NCI-H187 (cell line): Measurements from ENCODE around the gene CLIC2.

Source experiments
- DNase-seq, 2 experiments: peaks; one replicate each; lab custom pipeline; 2025; lab: John Stamatoyannopoulos, UW

CLIC2 gene

DNA sequence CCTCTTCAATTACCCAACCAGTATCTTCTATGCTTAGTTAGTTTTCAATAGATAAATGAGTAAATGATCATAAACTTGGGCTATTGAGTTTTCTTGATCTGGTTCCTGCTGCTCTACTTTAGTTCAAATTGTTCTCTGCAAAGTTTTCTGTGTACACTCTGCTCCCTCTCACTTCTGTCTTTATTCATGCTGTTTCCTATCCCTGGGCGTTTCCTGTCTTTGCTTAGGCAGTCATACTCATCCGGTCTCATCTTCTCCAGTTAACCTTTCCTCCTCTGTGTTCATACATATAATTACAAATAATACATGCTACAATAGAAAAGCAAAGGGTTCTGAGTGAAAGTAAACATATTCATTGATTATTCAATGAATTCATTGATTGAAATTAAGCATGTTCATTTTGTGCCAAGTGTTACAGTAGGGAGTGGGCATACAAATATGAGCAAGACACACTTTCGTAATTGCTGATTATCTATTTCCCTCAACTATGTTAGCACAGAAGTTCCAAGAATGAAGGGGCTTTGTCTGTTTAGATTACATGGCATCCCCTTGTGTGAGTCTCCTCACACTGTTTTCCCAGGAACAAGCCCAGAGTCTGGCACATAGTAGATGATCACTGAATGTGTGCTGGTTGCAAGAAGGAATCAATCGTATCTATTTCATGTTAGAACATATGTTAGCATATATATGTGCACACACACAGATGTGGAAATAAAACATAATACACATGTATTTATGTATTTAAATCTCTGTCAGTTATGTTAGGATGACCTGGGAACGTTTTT lies 71.3 kb downstream of the CLIC2 start:
- DNase-seq: no peak

DNA sequence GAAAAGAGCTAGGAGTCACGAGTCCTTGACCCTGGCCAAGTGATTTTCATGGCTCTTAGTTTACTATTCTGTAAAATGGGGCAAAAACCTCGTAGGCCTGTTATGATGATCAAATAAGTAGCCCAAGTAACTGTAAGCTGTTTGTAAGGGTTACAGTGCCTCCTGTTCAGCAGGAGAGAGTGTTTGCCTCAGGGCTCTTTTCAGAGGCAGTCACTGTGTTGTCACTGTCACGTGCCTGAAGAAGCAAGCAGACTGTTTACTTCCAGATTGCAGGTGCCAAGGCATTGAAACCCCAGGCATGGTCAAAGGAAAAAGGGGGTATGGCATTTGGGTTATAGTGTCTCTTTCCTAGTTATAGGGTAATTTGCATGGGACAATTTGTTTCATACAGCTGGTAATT lies 74.7 kb downstream of the CLIC2 start:
- no peak for DNase-seq

DNA sequence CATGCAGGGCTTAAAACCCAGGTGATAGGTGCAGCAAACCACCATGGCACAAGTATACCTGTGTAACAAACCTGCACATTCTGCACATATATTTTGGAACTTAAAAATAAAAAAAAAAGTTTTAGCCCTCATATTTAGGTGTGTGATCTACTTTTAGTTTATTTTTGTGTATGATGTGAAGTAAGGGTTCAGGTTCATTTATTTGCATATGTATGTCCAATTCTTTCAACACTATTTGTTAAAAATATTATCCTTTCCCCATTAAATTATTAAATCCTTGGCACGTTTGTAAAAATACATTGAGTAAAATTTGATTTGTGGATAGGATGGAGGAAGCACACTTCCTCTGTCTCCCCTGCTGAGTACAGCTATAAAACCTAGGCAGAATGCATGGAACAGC lies 83.0 kb downstream of the CLIC2 start:
- no peak for DNase-seq

DNA sequence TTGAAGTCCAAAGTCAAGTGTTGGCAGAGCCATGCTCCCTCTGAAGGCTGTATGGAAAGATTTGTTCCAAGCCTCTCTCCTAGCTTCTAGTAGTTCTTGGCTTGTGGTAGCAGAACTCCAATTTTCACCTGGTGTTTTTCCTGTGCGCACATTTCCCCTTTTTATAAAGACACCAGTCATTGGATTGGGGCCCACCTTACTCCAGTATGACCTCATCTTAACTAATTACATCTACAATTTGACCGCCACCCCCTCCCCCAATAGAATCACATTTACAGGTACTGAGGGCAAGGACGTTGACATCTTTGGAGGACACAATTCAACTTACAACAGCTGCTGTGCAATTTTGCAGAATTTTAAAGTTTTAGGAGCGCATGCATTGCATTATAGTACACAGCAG lies 86.9 kb downstream of the CLIC2 start:
- no peak for DNase-seq

- DNase-seq: no peak
These were observed 87.7 kb downstream of the CLIC2 start for GRCh38 chrX:155246748-155247147.

DNA sequence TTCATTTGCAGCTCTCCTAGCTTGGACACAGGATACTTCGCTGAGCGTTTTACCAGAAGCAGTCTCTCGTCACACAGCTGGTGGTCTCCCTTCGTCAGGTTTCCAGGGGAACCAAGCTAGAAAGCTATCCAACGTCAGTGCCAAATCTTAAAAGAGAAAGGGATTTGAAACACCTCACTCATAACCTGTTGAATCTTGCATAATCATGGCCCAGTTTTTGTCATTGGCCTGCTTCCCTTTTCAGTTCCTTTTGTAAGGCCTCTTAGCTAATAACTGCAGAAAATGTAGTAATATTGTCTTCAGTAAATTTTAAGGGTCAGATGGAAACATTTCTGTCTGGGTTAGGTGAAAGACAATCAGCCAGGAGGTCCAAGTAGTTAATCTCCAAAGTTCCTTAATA lies 92.1 kb downstream of the CLIC2 start:
- no peak for DNase-seq

GRCh38 chrX:155237719-155238118 lies 96.7 kb downstream of the CLIC2 start:
- DNase-seq: no peak

- DNase-seq: no peak
These were observed 98.5 kb downstream of the CLIC2 start for GRCh38 chrX:155235891-155236290.

DNA sequence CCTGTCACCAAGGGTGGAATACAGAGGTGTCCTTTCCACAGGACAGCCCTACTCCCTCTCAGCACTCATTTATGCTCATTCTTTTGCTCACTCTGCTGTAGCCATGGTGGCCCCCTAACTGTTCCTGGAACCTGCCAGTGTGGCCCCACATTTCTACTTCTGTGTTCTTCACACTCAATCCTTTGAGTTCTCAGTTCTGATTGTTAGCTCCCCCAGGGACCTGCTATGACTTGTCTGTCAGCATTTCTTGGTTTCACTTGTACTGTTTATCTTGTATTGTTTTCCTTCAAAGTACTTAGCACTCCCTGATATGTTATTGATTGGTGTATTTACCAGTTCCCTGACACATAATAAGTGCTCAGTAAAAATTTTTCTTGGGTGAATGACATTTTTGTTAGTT lies 103.3 kb downstream of the CLIC2 start:
- no peak for DNase-seq
